Nephron progenitor cell (in vitro differentiated cells): ENCODE measurements around the gene STX16.

Source experiments
- DNase-seq: peaks from one replicate; pipeline ENCODE4 v3.0.0; 2021
- H3K27ac Mint-ChIP-seq: 2 replicates; pipeline ENCODE4 v1.8.0; 2021; ENCODE audit warnings: mild to moderate bottlenecking, moderate library complexity, mixed read lengths
- H3K27me3 Mint-ChIP-seq: 2 replicates; pipeline ENCODE4 v1.8.0; 2021; ENCODE audit warnings: mild to moderate bottlenecking, low read depth, mixed read lengths; ENCODE audit not compliant: poor library complexity
- H3K36me3 Mint-ChIP-seq: 2 replicates; pipeline ENCODE4 v1.8.0; 2021; ENCODE audit warnings: low read depth, mixed read lengths
- H3K4me1 Mint-ChIP-seq: 2 replicates; pipeline ENCODE4 v1.8.0; 2021; ENCODE audit warnings: mixed read lengths
- H3K4me3 Mint-ChIP-seq: 2 replicates; pipeline ENCODE4 v1.8.0; 2021; ENCODE audit warnings: mild to moderate bottlenecking, moderate library complexity, mixed read lengths
- H3K9me3 Mint-ChIP-seq: 2 replicates; pipeline ENCODE4 v1.8.0; 2021; ENCODE audit warnings: mild to moderate bottlenecking, moderate library complexity, mixed read lengths
- CTCF ChIP-seq: fragments of 200-600 bp; sonication (generic); IDR thresholded peaks from 2 replicates; pipeline ENCODE4 v1.5.0; 2021; ENCODE audit warnings: antibody characterized with exemption

STX16 gene

GRCh38 chr20:58657986-58658385 lies 6.9 kb downstream of the STX16 start:
- Mint-ChIP-seq H3K4me3 (no peak overlapping the region), H3K9me3 (no peaks in the 10 kb centered on the region), H3K4me1 (peaks cover 83% of the 10 kb centered on the region), H3K27me3 (no peaks in the 10 kb centered on the region), H3K27ac (no peak overlapping the region), H3K36me3 (peaks cover 13% of the 10 kb centered on the region)
- no peak for DNase-seq
- TF ChIP-seq CTCF, result no peak

GRCh38 chr20:58658760-58659159 lies 7.7 kb downstream of the STX16 start:
- DNase-seq, result no peak
- Mint-ChIP-seq H3K27ac (no peak overlapping the region), H3K4me3 (peak overlapping the region; percentile 44), H3K36me3 (peaks cover 17% of the 10 kb centered on the region), H3K9me3 (no peaks in the 10 kb centered on the region), H3K27me3 (no peaks in the 10 kb centered on the region), H3K4me1 (peaks cover 77% of the 10 kb centered on the region)
- TF ChIP-seq CTCF, result no peak

GRCh38 chr20:58659841-58660240 lies 8.8 kb downstream of the STX16 start:
- no peak for DNase-seq
- no peak overlapping the region for H3K27ac Mint-ChIP-seq
- H3K4me3 Mint-ChIP-seq, result no peak overlapping the region
- H3K36me3 Mint-ChIP-seq, result peaks cover 17% of the 10 kb centered on the region
- no peaks in the 10 kb centered on the region for H3K27me3 Mint-ChIP-seq
- H3K9me3 Mint-ChIP-seq, result no peaks in the 10 kb centered on the region
- H3K4me1 Mint-ChIP-seq, result peaks cover 78% of the 10 kb centered on the region
- no peak for TF ChIP-seq CTCF

- H3K27me3 Mint-ChIP-seq, result no peaks in the 10 kb centered on the region
Observed at GRCh38 chr20:58660855-58661597, 9.9 kb downstream of the STX16 start.

GRCh38 chr20:58661598-58662473 lies 10.8 kb downstream of the STX16 start:
- TF ChIP-seq CTCF, result no peak

More at GRCh38 chr20:58660855-58661597, 9.9 kb downstream of the STX16 start:
- Mint-ChIP-seq H3K4me3 (no peak overlapping the region), H3K27ac (peak overlapping the region; percentile 30), H3K4me1 (peaks cover 76% of the 10 kb centered on the region), H3K9me3 (no peaks in the 10 kb centered on the region), H3K36me3 (peaks cover 17% of the 10 kb centered on the region)
- TF ChIP-seq CTCF, result no peak
- DNase-seq, result no peak

More at GRCh38 chr20:58661598-58662473, 10.8 kb downstream of the STX16 start:
- Mint-ChIP-seq H3K4me3 (no peak overlapping the region), H3K4me1 (peaks cover 68% of the 10 kb centered on the region), H3K27ac (peak overlapping the region; percentile 71), H3K36me3 (peaks cover 24% of the 10 kb centered on the region), H3K9me3 (no peaks in the 10 kb centered on the region), H3K27me3 (no peaks in the 10 kb centered on the region)
- DNase-seq, result no peak
